Stimulated activated CD4-positive, alpha-beta T cell treated with anti-CD3 and anti-CD28 coated beads, Interleukin-2, amount 100 ng/mL, for 24 hours (primary cell): Measurements from ENCODE around the gene PIAS4.

Experiments used
- DNase-seq, 2 donors: peaks; one replicate each; pipeline ENCODE4 v3.0.0-alpha.2; 2020

The PIAS4 gene

GRCh38 chr19:4060621-4061177 lies 53.2 kb downstream of the PIAS4 start:
- no peak for DNase-seq

- no peak for DNase-seq
Measured at GRCh38 chr19:4061178-4061682, 53.7 kb downstream of the PIAS4 start.

- DNase-seq: no peak
Measured at GRCh38 chr19:4061683-4062418, 54.3 kb downstream of the PIAS4 start.

GRCh38 chr19:4062419-4063368 lies 55.2 kb downstream of the PIAS4 start:
- no peak for DNase-seq

- no peak for DNase-seq
Measured at GRCh38 chr19:4063369-4064148, 56.0 kb downstream of the PIAS4 start.

DNA sequence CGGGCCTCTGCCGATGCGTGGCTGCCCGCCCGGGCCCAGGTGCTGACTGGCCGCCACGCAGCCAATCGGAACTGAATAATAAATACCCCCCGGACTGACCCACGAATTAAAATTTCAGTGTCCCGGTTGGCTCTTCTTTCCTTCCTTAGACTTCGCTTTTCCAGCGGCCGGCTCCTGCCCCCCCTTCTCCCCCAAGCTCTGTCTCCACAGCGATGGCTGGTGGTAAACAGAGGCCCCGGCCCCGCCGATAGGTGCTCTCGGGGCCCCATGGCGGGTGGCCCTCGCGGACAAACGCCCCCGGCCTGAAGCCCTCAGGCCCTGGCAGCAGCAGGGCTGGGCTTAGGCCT lies 56.6 kb downstream of the PIAS4 start:
- no peak for DNase-seq

GRCh38 chr19:4064496-4065260 lies 57.1 kb downstream of the PIAS4 start:
- DNase-seq: peak; percentile 49 to 56

- peak; percentile 95 to 97 for DNase-seq
Measured at GRCh38 chr19:4065430-4066175, 58.1 kb downstream of the PIAS4 start.

- peak; percentile 58 to 59 for DNase-seq
Measured at GRCh38 chr19:4066176-4066606, 58.7 kb downstream of the PIAS4 start.

DNA sequence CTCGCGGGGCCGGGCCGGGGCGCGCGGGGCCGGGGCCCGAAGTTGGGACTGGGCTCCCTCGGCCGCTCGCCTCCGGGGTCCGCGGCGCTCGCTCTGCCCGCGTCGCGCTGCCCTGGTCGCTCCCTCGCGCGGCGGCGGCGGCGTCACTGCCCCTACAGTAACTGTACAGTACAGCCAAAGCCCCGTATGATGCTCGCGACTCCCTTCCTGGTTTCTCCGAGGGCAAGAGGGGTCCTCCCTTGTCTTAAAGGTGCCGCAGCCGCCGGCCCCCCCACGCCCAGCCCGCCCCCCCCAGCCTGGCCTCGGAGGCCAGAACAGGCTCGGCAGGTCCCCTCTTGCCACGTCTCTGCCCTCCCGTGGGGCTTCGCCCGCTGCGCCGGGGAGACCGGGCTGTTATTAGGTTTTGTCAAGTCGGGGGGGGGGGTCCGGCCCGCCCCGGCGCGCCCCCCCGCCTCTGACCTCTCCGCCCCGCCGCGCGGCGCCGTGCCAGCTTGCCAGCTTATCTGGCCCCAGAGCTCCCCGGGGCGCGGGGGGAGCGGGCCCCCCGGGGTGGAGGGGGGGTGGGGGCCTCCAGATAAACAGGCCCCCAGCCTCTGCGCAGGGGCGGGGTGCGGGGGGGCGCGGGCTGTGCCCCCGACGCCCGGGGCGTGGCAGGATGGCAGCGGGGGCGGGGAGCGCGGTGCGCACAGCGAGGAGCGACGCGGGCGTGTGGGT lies 59.3 kb downstream of the PIAS4 start, which contains the start of gene ZBTB7A:
Gene ZBTB7A (minus strand): TSS at position 218 of the 714 bp plus-strand sequence. CDS start 11,667 bp downstream, outside the sequence.
- DNase-seq: peak; percentile 70 to 75

DNA sequence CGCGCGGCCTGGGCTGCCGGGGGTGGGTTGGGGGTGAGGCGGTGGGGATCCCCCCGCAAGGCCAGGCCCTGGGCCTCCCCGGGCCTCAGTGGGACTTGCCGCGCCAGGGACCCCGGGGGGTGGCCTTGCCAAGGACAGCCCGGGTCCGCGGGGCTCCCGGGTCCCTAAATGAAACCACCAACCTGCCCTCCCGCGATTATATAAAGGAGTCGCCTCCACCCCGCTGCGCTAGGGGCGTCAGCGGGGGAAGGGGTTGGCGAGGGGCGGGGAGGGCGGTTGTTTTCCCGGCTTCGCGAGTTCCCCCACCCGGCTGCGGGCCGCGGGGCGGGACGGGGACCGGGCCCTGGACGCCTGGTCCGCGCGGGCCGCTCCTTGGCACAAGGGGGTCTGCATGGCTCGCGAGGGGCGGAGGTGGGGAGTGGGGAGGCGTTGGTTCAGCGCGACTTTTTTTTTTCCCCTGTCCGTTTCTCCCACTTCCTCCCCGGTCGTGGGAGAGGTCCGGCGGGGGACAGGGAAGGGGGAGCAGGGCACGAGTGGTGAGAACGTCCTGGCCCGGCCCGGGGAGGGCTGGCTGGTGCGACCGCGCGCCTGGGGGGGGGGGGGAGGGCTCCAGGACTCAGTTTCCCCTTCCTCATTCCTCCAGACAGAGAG lies 60.0 kb downstream of the PIAS4 start:
- DNase-seq: no peak

DNA sequence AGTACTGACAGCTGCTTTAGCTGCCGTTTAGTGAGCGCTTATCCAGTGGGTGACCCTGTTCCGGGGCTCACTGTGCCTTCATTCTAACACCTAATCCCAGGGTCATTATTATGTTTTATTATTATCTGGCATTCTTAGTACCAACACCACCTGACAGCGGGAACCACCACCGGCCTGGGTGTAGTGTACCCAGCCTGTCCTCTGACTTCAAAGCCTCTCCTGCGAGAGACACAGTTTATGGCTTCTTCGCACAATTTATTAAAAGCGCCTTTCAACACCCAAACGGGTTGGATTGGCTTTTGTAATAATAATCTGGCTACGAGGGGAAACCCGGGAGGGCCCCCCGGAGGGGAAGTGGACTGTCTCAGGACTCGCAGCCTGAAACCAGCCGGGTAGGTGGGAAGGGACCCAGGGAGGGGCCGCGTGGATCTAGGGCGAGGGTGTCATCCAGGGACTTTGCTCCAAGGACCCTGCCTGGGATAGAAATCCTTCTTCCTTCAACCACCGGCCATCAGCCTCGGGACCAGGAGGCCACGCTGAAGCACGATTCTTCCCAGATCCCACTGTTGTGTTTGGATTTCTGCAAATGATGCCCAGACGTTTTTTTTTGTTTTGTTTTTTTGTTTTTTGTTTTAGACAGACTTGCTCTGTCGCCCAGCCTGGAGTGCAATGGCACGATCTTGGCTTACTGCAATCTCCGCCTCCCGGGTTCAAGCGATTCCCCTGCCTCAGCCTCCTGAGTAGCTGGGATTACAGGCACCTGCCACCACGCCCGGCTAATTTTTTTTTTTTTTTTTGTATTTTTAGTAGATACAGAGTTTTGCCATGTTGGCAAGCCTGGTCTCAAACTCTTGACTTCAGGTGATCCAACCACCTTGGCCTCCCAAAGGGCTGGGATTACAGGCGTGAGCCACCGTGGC lies 60.8 kb downstream of the PIAS4 start:
- DNase-seq: no peak

- peak; percentile 63 to 67 for DNase-seq
Measured at GRCh38 chr19:4069331-4069959, 61.9 kb downstream of the PIAS4 start.

GRCh38 chr19:4071610-4072009 lies 64.1 kb downstream of the PIAS4 start:
- no peak for DNase-seq

DNA sequence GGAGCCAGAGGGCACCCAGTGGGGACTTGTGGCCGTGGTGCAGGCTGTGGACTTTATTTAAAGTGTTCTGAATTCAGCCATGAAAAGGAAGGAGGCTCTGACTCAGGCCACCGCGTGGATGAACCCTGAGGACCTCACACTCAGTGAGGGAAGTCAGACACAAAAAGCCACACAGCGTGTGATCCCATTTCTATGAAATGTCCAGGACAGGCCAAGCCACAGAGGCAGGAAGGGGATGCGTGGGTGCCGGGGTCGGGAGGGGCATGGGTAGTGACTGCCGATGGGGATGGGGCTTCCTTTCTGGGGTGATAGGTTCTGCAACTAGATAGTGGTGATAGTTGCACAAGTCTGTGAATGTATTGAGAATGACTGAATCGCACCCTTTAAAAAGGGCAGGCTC lies 67.8 kb downstream of the PIAS4 start:
- DNase-seq: no peak

DNA sequence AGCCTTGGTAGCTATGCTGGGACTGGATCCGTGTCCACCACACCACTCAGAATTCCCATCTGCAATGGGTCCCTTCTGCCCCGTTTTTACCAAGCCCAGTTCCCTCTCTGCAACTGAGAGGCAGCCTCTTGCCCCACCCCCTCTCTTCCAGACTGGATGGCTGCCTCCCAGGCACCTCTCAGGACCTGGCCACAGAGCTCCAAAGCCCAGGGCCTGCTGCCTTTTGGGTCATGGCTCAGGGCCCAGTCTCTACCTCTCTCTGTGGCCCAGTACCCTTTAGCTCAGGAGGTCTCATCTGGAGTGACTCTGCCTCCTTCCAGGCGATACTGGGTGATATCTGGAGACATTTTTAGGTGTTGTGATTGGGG lies 69.5 kb downstream of the PIAS4 start:
- DNase-seq: no peak

GRCh38 chr19:4077800-4078684 lies 70.5 kb downstream of the PIAS4 start:
- peak; percentile 58 to 64 for DNase-seq
